HG03520 (cell line): Measurements from ENCODE around the gene RUNDC3A.

ENCODE experiments used
- ATAC-seq: cut with Tn5 transposase; IDR thresholded peaks from one replicate; pipeline ENCODE4 v1.9.1; 2021; ENCODE audit warnings: mild to moderate bottlenecking, moderate library complexity; ENCODE audit not compliant: unreplicated experiment

RUNDC3A gene

DNA sequence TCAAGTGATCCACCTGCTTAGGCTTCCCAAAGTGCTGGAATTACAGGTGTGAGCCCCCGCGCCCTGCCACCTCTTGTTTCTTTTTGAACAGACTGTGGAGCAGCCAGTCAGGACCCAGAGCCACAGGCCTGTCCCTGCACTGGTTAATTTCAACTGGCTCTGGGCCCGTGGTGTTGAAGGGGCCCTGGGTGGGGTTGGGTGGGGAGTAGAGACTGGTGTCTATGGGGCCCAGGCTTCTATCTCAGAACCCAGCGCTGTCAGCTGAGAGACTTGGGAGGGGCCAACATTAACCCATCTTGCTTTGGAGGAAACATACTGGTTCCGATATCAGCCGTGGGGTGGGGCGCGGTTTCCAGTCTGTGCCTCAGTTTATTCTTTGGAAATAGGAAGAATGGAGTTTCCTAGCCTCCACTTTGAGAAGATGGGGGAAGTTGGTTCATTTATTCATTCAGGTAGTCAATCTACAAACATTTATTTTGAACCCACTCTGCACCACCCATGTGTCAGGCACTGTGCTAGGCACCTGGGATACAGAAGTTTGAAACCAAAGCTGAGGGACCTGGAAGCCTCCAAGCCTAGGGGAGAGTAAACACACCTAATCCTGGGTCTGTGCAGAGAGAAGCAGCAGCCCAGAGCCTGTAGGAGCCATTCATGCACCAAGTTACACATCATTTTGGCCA, 24.9 kb upstream of the RUNDC3A start:
- no peak for ATAC-seq

DNA sequence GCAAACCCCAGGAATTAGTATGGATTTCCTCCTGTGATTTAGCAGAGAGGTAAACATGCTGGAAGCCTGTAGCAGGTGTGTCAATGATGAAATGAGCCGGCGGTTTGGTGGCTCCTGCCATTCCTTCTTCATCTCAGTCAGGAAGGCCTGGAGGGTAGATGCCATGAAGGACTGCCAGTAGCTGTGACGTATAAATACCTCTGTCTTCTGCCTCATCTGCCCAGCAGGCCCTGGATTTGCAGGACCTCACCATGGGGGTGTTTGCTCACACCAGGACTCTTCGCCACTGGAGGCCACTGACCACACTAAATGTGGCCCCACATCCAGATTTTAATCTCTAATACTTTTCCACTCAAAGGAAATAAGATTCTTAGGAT, 24.4 kb upstream of the RUNDC3A start:
- ATAC-seq: no peak

DNA sequence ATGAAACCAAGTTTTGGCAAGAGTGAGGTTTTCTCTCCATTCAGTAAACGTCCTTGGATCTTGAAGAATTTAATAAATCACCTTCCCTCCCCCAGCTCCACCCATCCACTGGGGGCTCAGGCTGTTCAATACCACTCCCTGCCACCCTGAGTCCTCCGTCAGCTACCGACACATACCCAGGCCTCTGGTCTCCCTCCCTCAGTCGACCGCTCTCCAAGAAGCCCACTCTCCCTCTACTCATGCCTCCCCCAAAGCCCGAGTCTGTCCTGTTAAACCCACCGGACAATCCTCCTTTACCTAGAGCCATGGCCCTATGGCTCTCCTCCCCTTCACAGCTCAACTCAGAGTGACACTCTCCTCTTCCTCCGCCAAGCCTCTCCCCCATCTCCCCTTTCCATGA, 20.8 kb upstream of the RUNDC3A start:
- no peak for ATAC-seq

DNA sequence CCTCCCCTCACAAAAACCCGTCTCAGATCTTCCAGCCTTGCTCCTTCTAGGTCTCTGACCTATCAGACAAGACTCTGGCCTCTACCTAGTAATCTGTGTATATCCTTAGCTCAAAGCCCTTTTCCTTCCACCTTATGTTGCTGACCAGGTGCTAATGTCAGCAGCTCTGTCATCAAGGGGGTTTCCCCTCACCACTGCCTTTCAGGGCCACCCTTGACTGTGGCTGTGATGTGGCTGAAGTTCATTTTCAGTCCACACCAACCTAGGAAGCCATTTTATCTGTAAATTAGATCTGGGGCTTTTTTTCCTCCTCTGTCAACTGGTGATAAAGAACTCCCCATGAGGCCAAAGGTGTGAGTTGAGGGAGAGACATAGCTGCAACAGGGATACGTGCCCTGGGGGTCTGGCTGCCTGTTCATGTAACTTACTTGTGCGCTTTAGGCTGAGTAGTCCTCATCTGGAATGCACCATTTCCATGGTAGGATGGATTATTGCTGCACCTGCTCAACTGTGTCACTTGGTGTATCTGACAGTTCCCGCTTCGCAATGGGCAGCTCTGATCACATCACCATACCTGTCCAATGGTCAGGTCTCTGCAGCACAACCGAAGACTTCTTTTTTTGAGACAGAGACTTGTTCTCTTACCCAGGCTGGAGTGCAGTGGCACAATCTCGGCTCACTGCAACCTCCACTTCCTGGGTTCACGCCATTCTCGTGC, 14.7 kb upstream of the RUNDC3A start:
- no peak for ATAC-seq

- no peak for ATAC-seq
Observed at GRCh38 chr17:44297975-44298374, 10.4 kb upstream of the RUNDC3A start.

DNA sequence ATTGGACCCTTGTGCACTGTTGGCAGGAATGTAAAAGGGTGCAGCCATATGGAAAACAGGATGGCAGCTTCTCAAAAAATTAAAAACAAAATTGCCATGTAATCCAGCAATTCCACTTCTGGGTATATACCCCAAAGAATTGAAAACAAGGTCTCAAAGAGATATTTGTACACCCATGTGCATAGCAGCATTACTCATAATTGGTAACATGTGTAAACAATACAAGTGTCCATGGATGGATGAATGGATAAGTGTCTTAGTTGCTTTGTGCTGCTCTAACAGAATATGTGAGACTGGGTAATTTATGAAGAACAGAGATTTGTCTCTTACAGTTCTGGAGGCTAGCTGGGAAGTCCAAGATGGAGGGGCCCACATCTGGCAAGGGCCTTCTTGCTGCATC, 3.8 kb upstream of the RUNDC3A start:
- no peak for ATAC-seq

- ATAC-seq: no peak
Observed at GRCh38 chr17:44307387-44308186, 814 bp upstream of the RUNDC3A start.

GRCh38 chr17:44308865-44309264, 464 bp downstream of the RUNDC3A start:
- no peak for ATAC-seq

DNA sequence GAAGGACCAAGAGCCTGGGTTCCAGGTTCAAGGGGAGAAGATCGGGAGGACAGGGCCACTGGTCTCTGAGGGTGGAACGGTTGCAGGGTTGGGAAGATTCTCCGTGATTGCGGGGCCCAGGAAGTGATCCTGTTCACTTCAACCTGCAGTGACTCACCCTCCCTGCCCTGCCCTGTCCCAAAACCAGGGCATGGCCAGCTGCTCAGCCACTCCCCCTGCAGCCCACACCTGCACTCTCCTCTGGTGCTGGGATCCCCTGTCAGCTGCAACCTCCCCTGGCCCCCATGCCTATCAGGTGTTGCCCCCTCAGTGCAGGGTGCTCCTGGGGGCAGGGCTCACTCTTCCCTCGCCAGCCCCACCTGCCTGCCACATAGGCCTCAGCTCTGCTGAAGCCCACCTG, 1.1 kb downstream of the RUNDC3A start:
- no peak for ATAC-seq

- ATAC-seq: no peak
Observed at GRCh38 chr17:44310188-44310587, 1.8 kb downstream of the RUNDC3A start.

DNA sequence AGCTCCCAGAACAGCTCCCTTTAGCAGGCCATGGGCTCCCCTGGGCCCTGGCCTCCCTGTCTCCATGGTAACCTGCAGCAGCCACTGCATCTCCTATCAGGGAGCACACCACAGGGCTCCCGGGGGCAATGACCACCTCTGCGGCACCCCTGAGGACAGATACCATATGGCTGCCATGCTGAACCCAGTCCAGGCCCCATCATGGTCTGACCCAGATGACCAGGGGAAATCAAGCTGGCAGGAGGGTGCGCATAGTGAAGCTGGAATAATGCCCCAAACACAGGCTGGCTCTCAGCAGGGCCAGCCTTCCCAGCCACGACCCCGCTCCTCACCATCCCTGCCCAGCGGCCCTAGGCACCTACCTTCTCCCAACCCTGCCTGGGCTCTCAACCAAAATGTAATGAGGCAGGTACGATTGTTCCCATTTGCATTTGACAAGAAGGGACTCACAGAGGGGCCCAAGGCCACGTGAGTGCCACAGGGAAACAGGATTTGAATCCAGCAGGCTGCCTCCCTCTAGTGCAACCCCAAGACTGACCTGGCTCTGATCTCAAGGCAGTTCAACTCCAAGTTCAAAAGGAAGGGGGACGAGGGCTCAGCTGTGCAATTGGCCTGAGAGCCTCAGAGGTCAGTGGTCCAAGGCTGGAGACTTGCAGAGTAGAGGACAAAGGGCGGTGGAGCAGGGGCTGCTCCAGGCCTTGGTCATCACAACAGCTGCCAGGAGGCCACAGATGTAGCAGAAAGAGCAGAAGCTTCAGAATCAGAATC, 2.4 kb downstream of the RUNDC3A start:
- no peak for ATAC-seq

DNA sequence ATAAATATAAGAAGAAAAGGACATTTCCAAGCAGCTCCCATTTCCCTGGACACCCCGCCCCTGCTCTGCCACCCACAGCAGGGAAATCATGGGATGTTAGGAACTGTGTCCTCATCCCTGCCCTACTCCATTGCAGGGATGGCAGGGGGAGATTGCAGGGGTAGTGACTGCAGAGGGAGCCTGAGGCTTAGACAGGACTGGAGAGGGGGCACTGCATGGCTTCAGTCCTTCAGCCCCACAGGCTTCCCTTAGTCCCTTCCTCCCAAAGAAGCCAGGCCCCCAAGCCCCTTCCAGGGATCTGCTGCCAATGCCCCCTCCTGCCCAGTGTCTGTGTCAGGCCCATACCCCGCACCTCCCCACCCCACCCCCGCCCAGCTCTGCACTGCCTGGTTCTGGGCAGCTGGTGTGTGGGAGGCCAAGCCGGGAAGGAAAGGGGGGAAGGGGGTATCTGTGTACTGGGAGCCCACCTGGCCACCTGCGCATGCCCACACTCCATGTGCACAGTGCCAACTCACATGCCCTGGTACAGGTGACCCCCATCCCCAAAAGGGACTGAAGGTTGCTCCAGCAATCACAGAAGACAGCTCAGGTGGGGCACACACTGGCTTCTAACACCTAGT, 3.3 kb downstream of the RUNDC3A start:
- no peak for ATAC-seq

- no peak for ATAC-seq
Observed at GRCh38 chr17:44312396-44313104, 4.1 kb downstream of the RUNDC3A start.

- no peak for ATAC-seq
Observed at GRCh38 chr17:44314031-44314430, 5.6 kb downstream of the RUNDC3A start.

DNA sequence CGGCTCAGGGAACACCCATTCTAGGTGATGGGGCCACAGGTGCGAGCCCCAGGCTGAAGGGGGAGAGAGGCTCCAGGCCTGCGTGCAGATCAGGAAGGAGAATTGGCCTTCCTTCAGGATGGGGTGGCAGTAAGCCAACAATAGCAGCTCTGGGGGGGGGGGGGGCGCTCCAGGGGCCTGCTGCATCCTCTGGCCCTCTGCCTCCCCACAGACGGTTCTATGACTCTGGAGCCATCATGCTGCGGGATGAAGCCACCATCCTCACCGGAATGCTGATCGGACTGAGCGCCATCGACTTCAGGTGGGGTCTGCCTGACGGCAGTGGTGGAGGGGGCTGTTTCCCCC, 6.1 kb downstream of the RUNDC3A start:
- no peak for ATAC-seq

GRCh38 chr17:44314869-44315661, 6.7 kb downstream of the RUNDC3A start:
- no peak for ATAC-seq

GRCh38 chr17:44315760-44316731, 7.6 kb downstream of the RUNDC3A start:
- ATAC-seq: no peak

GRCh38 chr17:44317545-44317944, 9.1 kb downstream of the RUNDC3A start:
- no peak for ATAC-seq
